Measurements from ENCODE around the gene TIAL1. TPM values are rescaled to one million over a fixed set of nuclear protein-coding genes. Genes with fewer than 3 reads are reported as not detected.

Gene TIAL1
- total RNA-seq, 1 donor from 2014 or later: 104 TPM

- ATAC-seq (no peak), DNase-seq (no peak)
- H3K27ac ChIP-seq: no peak overlapping the region
- no peaks in the 10 kb centered on the region for H3K36me3 ChIP-seq
- intact Hi-C loops (cut with DNase I): no loop called here
- H3K4me3 ChIP-seq: no peak overlapping the region
- no peaks in the 10 kb centered on the region for H3K27me3 ChIP-seq
- TF ChIP-seq, protein P1, sequence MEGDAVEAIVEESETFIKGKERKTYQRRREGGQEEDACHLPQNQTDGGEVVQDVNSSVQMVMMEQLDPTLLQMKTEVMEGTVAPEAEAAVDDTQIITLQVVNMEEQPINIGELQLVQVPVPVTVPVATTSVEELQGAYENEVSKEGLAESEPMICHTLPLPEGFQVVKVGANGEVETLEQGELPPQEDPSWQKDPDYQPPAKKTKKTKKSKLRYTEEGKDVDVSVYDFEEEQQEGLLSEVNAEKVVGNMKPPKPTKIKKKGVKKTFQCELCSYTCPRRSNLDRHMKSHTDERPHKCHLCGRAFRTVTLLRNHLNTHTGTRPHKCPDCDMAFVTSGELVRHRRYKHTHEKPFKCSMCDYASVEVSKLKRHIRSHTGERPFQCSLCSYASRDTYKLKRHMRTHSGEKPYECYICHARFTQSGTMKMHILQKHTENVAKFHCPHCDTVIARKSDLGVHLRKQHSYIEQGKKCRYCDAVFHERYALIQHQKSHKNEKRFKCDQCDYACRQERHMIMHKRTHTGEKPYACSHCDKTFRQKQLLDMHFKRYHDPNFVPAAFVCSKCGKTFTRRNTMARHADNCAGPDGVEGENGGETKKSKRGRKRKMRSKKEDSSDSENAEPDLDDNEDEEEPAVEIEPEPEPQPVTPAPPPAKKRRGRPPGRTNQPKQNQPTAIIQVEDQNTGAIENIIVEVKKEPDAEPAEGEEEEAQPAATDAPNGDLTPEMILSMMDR (IDR thresholded peaks at IDR 0.05): no peak
- H3K9me3 ChIP-seq: peaks cover 8% of the 10 kb centered on the region
- H3K4me1 ChIP-seq: no peaks in the 10 kb centered on the region
Measured at GRCh38 chr10:119642556-119643111, 45.9 kb upstream of the TIAL1 start.

- no peaks in the 10 kb centered on the region for H3K36me3 ChIP-seq
- peaks cover 8% of the 10 kb centered on the region for H3K9me3 ChIP-seq
- no peak overlapping the region for H3K4me3 ChIP-seq
- TF ChIP-seq, protein P1 (IDR thresholded peaks at IDR 0.05): no peak
- no peaks in the 10 kb centered on the region for H3K4me1 ChIP-seq
- DNase-seq: no peak
- H3K27ac ChIP-seq: no peak overlapping the region
- intact Hi-C loops (cut with DNase I): no loop called here
- no peaks in the 10 kb centered on the region for H3K27me3 ChIP-seq
- ATAC-seq: no peak
Measured at GRCh38 chr10:119640875-119641526, 44.2 kb upstream of the TIAL1 start.

DNA sequence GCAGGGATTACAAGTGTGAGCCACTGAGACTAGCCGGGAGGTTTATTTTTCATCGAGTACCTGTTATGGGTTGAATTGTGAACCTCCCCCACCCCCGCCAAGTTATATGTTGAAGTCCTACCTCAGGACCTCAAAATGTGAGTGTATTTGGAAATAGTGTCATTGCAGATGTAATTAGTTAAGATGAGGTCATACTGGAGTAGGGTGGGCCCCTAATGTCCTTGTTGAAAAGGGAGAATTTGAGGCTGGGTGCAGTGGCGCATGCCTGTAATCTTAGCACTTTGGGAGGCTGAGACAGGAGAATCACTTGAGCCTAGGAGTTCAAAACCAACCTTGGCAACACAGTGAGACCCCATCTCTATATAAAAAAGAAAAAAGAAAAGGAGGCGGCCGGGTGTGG lies 43.6 kb upstream of the TIAL1 start:
- H3K4me3 ChIP-seq: no peak overlapping the region
- intact Hi-C loops (cut with DNase I): no loop called here
- no peak overlapping the region for H3K27ac ChIP-seq
- DNase-seq: no peak
- TF ChIP-seq, protein P1 (IDR thresholded peaks at IDR 0.05): no peak
- no peaks in the 10 kb centered on the region for H3K27me3 ChIP-seq
- ATAC-seq: no peak
- no peaks in the 10 kb centered on the region for H3K4me1 ChIP-seq
- peaks cover 8% of the 10 kb centered on the region for H3K9me3 ChIP-seq
- no peaks in the 10 kb centered on the region for H3K36me3 ChIP-seq

- DNase-seq: no peak
- peaks cover 1% of the 10 kb centered on the region for H3K9me3 ChIP-seq
- no peak overlapping the region for H3K4me3 ChIP-seq
- H3K27ac ChIP-seq: no peak overlapping the region
- no peaks in the 10 kb centered on the region for H3K36me3 ChIP-seq
- no peaks in the 10 kb centered on the region for H3K27me3 ChIP-seq
- intact Hi-C loops (cut with DNase I): no loop called here
- no peak for ATAC-seq
- no peaks in the 10 kb centered on the region for H3K4me1 ChIP-seq
- TF ChIP-seq, protein P1 (IDR thresholded peaks at IDR 0.05): no peak
Measured at GRCh38 chr10:119638982-119639381, 42.2 kb upstream of the TIAL1 start.

DNA sequence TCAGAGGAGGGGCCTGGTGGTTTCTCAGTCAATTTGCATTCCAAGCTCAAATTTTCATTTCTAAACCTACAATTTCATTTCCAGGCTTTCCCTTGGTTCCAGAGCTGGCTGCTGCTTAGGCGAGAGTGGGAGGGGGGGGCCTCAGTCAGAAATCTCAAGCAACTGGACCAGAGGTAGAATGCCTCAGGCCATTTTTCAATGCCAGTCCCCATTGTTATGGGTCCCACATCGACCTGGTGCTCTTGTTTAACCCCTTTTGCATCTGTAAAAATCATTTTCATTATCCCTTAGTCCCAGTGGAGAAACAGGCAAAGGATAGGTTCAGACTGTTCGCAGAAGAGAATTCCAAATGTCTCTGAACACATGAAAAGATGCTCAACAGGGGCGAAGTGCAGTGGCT lies 40.9 kb upstream of the TIAL1 start:
- no peaks in the 10 kb centered on the region for H3K9me3 ChIP-seq
- no peak overlapping the region for H3K27ac ChIP-seq
- ATAC-seq (no peak), DNase-seq (no peak)
- no peaks in the 10 kb centered on the region for H3K27me3 ChIP-seq
- H3K36me3 ChIP-seq: no peaks in the 10 kb centered on the region
- H3K4me1 ChIP-seq: no peaks in the 10 kb centered on the region
- no peak overlapping the region for H3K4me3 ChIP-seq
- intact Hi-C loops (cut with DNase I): no loop called here
- TF ChIP-seq, protein P1 (IDR thresholded peaks at IDR 0.05): no peak

DNA sequence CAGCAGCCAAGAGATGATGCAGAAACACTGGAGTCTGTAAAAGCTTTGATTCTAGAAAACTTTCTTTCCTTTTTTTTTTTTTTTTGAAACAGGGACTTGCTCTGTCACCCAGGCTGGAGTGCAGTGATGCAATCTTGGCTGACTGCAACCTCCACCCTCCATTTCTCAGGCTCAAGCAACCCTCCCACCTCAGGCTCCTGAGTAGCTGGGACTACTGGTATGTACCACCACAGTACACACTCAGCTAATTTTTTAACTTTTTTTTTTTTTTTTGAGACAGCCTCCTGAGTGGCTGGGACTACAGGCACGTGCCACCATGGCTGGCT lies 37.4 kb upstream of the TIAL1 start:
- no peak overlapping the region for H3K4me3 ChIP-seq
- H3K4me1 ChIP-seq: no peaks in the 10 kb centered on the region
- TF ChIP-seq, protein P1 (IDR thresholded peaks at IDR 0.05): no peak
- no peaks in the 10 kb centered on the region for H3K9me3 ChIP-seq
- ATAC-seq: peak; percentile 72
- no peak overlapping the region for H3K27ac ChIP-seq
- H3K36me3 ChIP-seq: no peaks in the 10 kb centered on the region
- DNase-seq: no peak
- intact Hi-C loops (cut with DNase I): no loop called here
- H3K27me3 ChIP-seq: no peaks in the 10 kb centered on the region

Measured in upper lobe of right lung (tissue), 1 donor.